CD4-positive, alpha-beta T cell treated with Interleukin-15 for 4 hours (primary cell): ENCODE results near the gene TGFB2.

Experiments
- DNase-seq: peaks from one replicate; pipeline ENCODE4 v3.0.0-alpha.2; 2020; ENCODE audit warnings: low spot score

Gene TGFB2

DNA sequence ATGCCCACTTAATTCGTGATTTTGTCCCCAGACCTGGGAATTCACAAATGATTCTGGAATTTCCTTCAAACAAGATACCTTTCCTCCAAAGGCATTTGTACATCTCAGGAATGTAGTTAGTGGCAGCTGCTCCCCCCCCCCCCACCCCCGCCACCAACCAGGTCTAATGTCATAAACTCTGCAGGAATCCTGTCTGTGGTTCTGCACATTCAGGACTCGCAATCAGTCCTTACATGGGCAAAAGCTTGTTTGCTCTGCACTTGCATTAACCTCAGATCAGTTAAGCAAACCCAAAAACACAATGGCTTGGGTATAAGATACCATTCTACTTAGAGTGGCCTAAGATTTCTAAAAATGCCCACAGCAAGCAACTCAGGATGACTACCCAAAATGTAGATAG, 143.8 kb downstream of the TGFB2 start:
- no peak for DNase-seq

DNA sequence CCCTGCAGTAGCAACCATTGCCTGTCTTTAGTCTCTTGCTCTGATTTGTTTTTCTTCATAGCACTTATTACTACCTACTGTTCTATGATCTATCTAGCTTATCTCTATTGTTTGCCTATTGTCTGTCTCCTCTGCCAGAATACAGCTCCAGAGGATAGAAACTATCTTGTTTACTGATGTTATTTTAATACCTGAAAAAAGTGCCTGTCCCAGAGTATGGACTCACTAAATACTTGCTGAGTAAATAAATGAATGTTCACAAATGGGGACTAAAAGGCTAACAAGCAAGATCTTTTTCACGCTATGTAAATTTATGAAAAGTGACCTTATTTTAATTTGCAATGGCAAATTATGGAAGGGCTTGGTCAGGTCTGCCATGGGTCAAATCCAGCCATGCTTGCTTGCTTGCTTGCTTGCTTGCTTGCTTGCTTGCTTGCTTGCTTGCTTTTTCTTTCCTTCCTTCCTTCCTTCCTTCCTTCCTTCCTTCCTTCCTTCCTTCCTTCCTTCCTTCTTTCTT, 145.3 kb downstream of the TGFB2 start:
- DNase-seq = no peak

DNA sequence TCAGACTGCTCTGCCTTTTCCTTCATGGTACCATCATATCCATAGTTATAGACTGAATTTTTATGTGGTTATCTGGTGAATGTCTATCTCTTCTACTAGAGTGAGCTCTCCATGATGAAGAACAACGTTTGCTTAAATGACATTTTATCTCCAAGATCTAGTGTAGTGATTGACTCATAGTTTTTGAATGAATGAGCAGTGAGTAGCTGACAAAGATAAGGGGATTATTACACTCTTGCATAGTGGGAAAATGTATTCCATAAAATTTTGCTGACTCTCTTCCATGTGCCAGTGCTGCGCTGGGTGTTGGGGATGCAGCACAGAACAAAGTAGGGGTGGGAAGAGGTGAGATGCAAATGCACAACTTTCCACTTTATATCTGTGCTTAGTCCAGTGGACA, 147.7 kb downstream of the TGFB2 start:
- no peak for DNase-seq

DNA sequence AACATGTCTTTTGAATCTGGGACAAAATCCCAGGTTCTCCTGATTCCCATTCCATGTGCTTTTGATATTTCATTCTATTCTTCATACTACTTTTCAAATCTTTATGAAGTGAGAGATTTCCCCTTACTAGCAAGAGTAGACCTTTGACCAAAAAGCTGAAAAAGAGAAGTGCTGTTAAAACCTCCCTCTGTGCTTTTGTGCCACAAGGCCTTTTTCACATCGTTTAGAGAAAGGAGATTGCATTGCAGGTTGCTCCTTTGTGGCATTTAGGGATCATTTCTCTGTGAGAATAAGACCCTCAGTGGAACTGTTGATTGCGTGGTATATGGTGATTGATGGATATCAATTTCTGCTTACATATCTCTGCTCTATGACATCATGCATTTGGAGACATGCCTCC, 148.8 kb downstream of the TGFB2 start:
- DNase-seq = no peak
